PC-9 (cell line): ENCODE measurements around the gene SSR1.

Source experiments
- CTCF ChIP-seq: fragments of 200-600 bp; sonication (generic); conservative IDR thresholded peaks from 2 replicates; pipeline ENCODE4 v1.6.1; 2017; ENCODE audit warnings: mixed run types, antibody characterized with exemption, mild to moderate bottlenecking, moderate library complexity
- EZH2 ChIP-seq: fragments of 200-600 bp; sonication (generic); IDR thresholded peaks from 2 replicates; pipeline ENCODE4 v1.8.0; 2017; ENCODE audit warnings: antibody characterized with exemption, low read depth

- TF ChIP-seq CTCF (no peak), EZH2 (no peak)
Observed at GRCh38 chr6:7218406-7218988, 94.5 kb downstream of the SSR1 start.
